Testis (tissue), 2 donors: ENCODE results near the gene P2RY14.

Source experiments
- POLR2A ChIP-seq: fragments of 450-650 bp; IDR thresholded peaks from one replicate; pipeline ENCODE4 v1.6.1; 2017; ENCODE audit warnings: antibody characterized with exemption, mild to moderate bottlenecking, moderate library complexity
- TF ChIP-seq, protein P1 (sequence below), 3 experiments: fragments of 450-650 bp in 2 of 3; fragments of 200-600 bp in 1 of 3; sonication (generic) in 1 of 3; IDR thresholded peaks; one replicate each; pipeline ENCODE4 v1.5.1; 2016 to 2019; ENCODE audit warnings: antibody characterized with exemption in 3 of 3, mild to moderate bottlenecking in 2 of 3, moderate library complexity in 1 of 3

DNA sequence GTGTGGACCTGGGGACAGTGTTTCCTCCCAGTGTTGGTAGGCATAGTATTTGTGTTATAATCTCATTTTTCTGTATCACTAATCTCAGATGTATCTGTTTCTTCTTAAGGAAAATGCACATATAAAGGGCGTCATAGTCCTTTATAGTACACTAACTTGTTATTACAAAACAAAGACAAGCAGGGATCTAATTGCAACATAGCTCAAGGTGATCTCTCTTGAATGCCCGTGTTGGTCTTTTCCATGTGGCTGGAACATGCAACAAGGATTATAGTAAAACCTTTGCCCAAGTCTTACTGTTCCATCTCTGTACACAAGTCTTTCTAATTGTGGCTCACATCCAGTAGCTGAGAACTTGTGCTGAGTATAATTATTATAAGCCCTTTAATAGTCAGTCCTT, 41.8 kb upstream of the P2RY14 start:
- TF ChIP-seq, protein P1, sequence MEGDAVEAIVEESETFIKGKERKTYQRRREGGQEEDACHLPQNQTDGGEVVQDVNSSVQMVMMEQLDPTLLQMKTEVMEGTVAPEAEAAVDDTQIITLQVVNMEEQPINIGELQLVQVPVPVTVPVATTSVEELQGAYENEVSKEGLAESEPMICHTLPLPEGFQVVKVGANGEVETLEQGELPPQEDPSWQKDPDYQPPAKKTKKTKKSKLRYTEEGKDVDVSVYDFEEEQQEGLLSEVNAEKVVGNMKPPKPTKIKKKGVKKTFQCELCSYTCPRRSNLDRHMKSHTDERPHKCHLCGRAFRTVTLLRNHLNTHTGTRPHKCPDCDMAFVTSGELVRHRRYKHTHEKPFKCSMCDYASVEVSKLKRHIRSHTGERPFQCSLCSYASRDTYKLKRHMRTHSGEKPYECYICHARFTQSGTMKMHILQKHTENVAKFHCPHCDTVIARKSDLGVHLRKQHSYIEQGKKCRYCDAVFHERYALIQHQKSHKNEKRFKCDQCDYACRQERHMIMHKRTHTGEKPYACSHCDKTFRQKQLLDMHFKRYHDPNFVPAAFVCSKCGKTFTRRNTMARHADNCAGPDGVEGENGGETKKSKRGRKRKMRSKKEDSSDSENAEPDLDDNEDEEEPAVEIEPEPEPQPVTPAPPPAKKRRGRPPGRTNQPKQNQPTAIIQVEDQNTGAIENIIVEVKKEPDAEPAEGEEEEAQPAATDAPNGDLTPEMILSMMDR (IDR thresholded peaks at IDR 0.05), result no peak
- no peak for TF ChIP-seq POLR2A
